HG02870 (cell line): ENCODE measurements around the gene BCL2L1.

Experiments used
- ATAC-seq: cut with Tn5 transposase; IDR thresholded peaks from one replicate; pipeline ENCODE4 v1.9.1; 2021; ENCODE audit warnings: mild to moderate bottlenecking, moderate library complexity; ENCODE audit not compliant: unreplicated experiment

Gene BCL2L1

DNA sequence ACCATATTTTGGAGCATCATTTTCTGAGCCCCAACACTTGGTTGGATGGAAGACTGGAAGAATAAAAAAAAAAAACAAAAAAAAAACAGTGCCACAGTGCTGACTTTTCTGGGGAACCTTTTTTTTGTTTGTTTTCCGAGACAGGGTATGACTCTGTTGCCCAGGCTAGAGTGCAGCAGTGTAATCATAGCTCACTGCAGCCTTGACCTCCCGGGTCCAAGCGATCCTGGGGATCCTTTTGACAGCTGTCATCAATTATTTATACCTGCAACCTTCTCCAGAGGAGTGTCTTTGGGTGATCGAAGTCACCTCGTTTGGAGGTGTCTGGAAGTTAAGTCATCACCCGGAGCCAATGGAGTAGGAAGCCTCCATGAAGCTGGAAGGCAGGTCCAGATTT lies 8.7 kb upstream of the BCL2L1 start:
- no peak for ATAC-seq

DNA sequence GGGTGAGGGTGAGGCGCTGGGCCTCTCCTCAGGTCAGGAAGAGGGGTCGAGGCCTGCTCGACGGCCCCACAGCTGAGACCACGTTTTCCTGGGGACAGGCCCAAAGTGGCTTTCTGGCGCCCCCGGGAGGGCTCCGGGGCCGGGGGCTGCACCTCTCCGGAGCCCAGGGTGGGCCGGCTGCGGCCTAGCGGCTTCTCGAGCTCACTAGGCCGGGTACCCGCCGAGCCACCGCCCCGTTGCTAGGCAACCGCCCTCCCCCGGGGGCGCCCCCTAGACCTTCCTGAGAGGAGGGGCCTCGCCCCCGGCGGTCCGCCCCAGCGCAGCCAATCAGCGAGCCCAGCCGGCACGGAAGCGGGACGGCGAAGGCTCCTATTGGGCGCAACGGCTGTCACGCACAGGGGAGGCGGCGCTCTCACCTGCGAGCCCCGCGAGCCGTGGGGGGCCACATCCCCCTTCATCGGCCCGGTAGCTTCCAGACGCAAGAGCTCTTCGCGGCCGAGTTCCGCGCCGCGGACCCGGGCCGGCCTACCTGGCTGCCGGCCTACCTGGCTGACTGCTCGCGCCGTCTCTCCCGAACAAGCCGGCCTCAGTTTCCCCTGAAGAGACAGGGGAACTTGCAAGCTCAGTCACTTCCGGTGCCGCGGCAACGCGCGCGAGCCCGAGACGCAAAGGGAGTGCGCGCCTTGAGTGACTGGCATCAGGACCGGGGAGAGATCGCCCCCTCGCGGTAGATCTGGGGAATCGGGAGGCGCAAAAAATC lies 831 bp upstream of the BCL2L1 start:
- ATAC-seq: peak; percentile 84

- no peak for ATAC-seq
These were observed 326 bp upstream of the BCL2L1 start for GRCh38 chr20:31723069-31723318.

GRCh38 chr20:31721408-31722256 lies 1.0 kb downstream of the BCL2L1 start:
- no peak for ATAC-seq

DNA sequence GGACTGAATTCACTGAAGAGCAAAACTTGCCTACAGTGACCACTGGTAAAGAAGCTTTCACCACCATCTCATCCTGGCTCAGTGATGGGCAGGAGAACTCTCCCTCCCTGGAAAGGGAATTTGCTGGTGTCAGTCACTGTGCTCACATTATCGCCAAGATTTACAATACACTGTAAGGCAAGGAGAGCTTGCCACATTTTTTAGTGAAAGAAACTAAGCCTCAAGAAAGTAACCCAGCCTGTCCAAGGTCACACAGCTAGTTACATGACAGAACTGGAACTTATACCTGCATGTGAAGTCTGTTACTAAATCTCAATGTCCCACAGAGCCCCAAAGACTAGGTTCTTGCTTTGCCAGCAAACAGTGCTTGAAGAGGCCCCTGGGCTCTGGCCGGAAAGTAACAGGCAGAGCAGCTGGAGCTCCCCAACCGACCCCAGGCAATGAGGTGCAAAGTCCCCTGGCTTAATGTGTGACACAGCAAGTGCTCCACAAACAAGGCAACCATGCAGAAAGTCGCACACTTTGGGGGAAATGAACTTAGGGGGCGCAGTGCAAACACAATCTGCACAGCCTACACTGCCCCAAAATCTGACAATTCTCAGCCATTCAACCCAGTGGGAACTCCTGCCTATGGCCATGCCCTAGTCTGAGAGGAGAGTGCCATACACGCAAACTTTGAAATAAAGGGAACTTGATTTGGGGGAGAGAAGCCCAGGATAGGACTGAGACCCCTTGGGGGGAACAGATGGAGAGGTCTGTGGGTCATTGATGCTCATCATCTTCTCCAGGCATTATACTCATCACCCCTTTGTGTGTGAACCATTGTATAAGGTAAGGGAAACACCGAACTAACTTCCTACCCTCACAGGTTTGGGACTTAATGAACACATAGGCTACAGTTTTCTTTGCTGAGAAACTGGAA lies 1.9 kb downstream of the BCL2L1 start:
- no peak for ATAC-seq

GRCh38 chr20:31719644-31720485 lies 2.8 kb downstream of the BCL2L1 start:
- no peak for ATAC-seq

DNA sequence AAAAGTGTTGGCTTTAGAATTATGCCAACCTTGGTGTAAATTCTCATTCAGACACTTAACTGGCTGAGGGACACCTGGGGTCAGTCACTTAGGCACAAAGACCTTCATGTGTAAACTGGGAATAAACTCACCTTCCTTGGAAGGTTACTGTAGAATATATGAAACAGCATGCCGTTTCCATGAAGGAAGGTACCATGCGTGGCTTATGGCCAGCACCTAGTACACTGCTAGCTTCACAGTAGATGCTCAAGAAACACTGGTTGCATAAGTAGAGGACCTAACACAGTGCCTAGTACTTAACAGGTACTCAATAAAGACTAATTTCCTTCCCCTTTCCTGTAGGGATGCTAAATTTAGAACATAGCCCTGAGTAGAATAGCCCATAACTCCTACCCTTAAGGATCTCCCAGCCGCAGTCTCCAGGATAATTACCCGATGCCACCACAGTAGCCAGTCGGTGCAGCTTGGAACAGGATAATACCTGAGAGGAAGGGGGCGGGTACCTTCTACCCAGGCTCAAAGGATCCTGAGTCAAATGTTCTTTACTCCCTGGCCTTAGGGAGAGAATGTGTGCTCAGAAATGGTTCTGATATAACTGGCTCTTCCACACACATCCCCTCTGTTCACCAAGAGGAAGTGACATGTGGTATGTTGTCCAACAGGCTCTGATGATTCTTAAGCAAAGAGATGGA lies 3.6 kb downstream of the BCL2L1 start:
- no peak for ATAC-seq

DNA sequence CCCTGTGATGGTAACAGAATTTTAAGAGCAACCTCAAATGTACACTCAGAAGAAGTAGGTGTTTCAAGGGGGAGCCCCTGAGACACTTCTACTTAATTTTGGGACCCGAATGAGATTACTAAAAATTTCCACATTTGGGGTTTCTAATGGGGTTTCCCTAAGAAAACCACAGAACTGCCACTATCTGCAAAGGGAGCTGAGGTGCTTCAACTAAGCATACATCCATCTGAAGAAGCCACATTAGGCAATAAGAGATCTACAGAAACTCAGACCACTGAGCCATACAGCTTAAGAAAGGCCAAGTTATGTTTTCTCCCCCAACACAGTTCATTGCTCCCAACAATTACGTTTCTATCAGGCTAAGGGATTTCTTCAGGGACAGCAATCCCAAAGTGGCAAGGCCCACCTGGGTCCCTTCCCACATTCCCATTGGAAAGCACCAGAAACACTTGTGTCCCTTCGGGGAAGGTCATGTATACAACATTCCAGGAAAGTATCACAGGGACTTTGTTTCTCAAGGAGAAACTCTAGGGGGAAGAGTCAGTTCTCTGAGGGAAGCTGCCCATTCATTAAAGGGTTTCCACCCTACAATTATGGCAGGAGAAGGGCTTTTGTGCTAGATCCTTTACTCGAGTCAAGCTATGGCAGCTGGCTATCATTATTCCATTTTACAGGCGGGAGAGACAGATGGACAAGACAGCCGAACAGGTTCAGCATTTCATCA lies 5.0 kb downstream of the BCL2L1 start:
- ATAC-seq: peak; percentile 67

DNA sequence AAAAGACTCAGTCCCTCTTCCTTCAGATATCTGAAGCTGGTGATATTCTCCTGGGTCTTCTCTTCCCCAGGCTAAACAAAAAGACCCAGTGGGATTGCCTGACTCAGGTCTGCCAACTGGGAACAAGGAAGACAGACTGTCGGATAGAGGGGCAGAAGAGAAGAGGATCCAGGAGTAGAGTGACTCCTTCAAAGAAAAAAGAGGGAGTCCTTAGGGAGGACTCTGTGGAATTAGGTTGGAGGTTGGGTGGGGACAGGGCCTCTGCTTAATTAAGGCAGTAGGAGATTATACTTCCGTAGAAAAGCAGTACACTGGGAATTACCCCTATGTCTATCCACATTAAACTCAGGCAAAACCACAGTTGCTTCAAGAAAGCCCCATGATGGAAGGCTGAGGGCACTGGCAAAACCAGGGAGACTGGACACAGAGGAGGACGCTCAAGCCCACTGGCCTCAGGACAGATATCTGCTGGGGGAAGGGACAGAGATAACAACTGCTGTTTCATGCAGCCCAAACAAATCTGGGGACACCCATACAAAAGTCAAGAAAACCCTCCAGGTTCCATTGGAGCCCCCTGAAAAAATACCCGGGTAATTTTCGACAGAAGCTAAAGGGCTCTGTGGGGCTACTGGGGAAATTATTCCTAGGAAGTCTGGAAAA lies 5.7 kb downstream of the BCL2L1 start:
- peak; percentile 23 for ATAC-seq

- no peak for ATAC-seq
These were observed 6.3 kb downstream of the BCL2L1 start for GRCh38 chr20:31716351-31716750.

DNA sequence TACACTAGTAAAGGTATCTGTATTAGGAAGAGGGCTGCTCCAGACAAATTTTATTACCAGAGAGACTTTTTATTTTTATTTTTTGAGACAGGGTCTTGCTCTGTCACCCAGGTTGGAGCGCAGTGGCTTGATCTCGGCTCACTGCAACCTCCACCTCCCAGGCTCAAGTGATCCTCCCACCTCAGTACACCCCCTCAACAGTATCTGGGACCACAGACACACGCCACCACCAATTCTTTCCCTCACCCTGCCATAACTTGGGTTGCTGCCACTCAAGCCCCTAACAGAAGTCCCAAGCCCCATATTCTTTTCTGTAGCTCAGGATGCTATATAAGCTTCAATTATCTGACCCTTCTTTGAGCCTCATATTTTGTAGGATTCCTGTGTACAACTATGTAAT lies 6.9 kb downstream of the BCL2L1 start:
- ATAC-seq: no peak

DNA sequence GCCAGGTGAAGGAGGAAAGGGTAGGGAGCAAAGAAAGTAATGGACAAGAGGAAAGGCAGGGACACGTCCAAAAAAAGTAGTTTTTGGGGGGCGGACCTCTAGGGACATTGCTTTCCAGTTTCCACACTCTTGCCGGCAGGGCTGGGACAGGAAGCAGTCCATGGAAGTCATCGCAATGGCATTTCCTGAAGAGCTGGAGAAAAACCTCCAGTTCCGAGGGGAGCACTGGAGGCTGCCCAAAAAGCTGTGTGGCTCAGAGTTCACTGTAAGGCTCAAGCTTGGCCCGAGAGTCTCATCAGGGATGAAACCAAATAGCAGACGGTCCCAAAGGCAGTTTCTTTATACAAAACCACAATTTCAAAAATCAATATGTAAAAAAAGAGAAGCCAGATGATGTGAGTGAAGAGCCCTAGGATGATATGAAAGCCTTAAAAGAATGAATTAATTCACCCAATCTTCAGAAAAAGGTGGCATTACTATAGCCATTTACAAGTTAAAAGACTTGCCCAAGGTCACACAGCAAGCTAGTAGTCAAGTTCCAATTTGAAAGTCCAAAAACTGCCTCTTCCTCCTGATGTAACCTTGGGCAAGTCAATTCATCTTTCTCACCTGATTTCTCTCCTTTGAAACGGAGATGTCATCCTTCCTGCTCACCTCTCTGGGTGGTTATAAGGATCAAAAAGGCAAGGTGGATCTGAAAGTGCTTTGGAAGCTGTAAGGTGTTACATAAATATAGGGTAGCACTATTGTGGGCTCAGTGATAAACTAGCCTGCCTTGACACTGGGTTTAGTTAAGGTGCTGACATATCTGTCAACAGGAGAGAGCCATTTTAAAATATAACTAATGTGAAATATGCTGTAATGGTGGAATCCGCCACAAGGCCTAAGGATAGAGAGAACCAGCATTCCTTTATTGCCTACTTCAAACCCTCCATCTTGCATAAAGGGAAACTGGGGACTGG lies 9.1 kb downstream of the BCL2L1 start:
- no peak for ATAC-seq

DNA sequence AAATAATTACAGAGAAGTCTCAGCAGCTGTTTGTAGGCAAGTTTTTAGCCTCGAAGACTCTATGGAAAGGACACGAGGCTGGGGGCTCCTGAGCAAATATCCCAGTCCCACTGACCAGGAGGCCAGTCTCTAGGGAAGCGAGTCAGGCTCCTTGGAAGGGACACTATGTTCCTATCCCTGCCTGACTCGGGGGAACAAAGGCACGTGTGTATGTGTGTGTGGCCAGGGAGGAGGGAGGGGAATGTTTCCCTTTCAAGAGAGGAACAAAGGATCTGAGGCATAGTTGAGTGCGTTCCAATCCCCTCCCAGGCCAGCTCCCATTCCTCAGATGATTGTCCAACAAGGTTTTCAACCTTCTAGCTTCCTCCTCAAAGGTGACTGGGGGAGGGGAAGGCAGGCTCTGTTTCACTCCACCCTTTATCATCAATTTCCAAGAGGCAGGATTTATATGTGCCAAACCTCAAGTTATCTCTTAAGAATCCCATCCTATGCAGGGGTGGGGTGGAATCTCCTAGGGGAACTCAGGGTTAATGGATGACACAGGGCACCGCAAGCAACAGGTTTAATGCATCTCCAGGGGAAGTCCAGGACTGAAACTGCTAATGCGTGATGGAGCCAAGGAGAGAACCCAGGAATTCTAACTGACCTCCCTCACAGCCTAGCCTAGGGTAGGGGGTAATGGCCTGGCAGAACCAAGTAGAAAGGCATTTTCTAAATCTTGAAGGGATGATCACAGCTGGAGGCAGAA lies 9.9 kb downstream of the BCL2L1 start:
- no peak for ATAC-seq

GRCh38 chr20:31712112-31712553 lies 10.5 kb downstream of the BCL2L1 start:
- no peak for ATAC-seq

GRCh38 chr20:31711179-31712111 lies 11.2 kb downstream of the BCL2L1 start:
- ATAC-seq: no peak
